Mesothelial cell of epicardium (in vitro differentiated cells): ENCODE measurements around the gene ZNF20. TPM values are rescaled to one million over a fixed set of nuclear protein-coding genes. Genes with fewer than 3 reads are reported as not detected.

Experiments used
- DNase-seq, 2 experiments: peaks; one replicate each; pipeline ENCODE4 v3.0.0; 2021; ENCODE audit warnings: low spot score in 2 of 2; ENCODE audit not compliant: unreplicated experiment in 2 of 2
- H3K27ac Mint-ChIP-seq: 2 replicates; pipeline ENCODE4 v1.8.0; 2021; ENCODE audit warnings: mixed read lengths
- H3K27me3 Mint-ChIP-seq: 2 replicates; pipeline ENCODE4 v1.8.0; 2021; ENCODE audit warnings: low read depth, mixed read lengths
- H3K36me3 Mint-ChIP-seq: 2 replicates; pipeline ENCODE4 v1.8.0; 2021; ENCODE audit warnings: mixed read lengths
- H3K4me1 Mint-ChIP-seq: 2 replicates; pipeline ENCODE4 v1.8.0; 2021; ENCODE audit warnings: mixed read lengths
- H3K4me3 Mint-ChIP-seq: 2 replicates; pipeline ENCODE4 v1.8.0; 2021; ENCODE audit warnings: mild to moderate bottlenecking, moderate library complexity, mixed read lengths
- H3K9me3 Mint-ChIP-seq: 2 replicates; pipeline ENCODE4 v1.8.0; 2021; ENCODE audit warnings: mixed read lengths
- CTCF ChIP-seq: fragments of 200-600 bp; sonication (generic); IDR thresholded peaks from one replicate; pipeline ENCODE4 v1.5.0; 2021; ENCODE audit warnings: antibody characterized with exemption; ENCODE audit not compliant: unreplicated experiment
- total RNA-seq: library from RNA; stranded (reverse); gene quantifications from 3 replicates; pipeline ENCODE4 v1.2.1, GENCODE V29; 2021

ZNF20 gene
- 8.7 to 11.1 TPM (median 10.6 TPM) in 3 replicates for total RNA-seq

GRCh38 chr19:12139885-12140544, at the start of gene ZNF20:
ZNF20 (minus strand) TSS chr19:12140350; CDS start chr19:12140182, 168 bp downstream.
- H3K4me3 Mint-ChIP-seq = peak within 1 kb of the TSS; percentile 98
- peak; percentile 95 to 97 for DNase-seq
- peak within 1 kb of the TSS; percentile 99 for H3K27ac Mint-ChIP-seq
- H3K4me1 Mint-ChIP-seq = peaks cover 24% of the 10 kb centered on the region
- peaks cover 13% of the 10 kb centered on the region for H3K9me3 Mint-ChIP-seq
- H3K36me3 Mint-ChIP-seq = peaks cover 39% of the 10 kb centered on the region
- no peak for TF ChIP-seq CTCF
- no peaks in the 10 kb centered on the region for H3K27me3 Mint-ChIP-seq

- H3K27ac Mint-ChIP-seq = no peak overlapping the region
- H3K4me3 Mint-ChIP-seq = no peak overlapping the region
- no peaks in the 10 kb centered on the region for H3K4me1 Mint-ChIP-seq
- peaks cover 73% of the 10 kb centered on the region for H3K9me3 Mint-ChIP-seq
- H3K36me3 Mint-ChIP-seq = peaks cover 84% of the 10 kb centered on the region
- no peaks in the 10 kb centered on the region for H3K27me3 Mint-ChIP-seq
- DNase-seq = no peak
- no peak for TF ChIP-seq CTCF
Observed at GRCh38 chr19:12187625-12188024, 47.5 kb upstream of the ZNF20 start.

- no peaks in the 10 kb centered on the region for H3K27me3 Mint-ChIP-seq
- no peak for TF ChIP-seq CTCF
- DNase-seq = no peak
- H3K36me3 Mint-ChIP-seq = peaks cover 68% of the 10 kb centered on the region
- peaks cover 42% of the 10 kb centered on the region for H3K9me3 Mint-ChIP-seq
- H3K4me1 Mint-ChIP-seq = no peaks in the 10 kb centered on the region
- H3K4me3 Mint-ChIP-seq = no peak overlapping the region
- H3K27ac Mint-ChIP-seq = no peak overlapping the region
Observed at GRCh38 chr19:12180377-12180776, 40.2 kb upstream of the ZNF20 start.

- Mint-ChIP-seq H3K4me1 (peaks cover 20% of the 10 kb centered on the region), H3K9me3 (no peaks in the 10 kb centered on the region), H3K36me3 (peaks cover 11% of the 10 kb centered on the region), H3K27me3 (no peaks in the 10 kb centered on the region), H3K4me3 (no peak overlapping the region), H3K27ac (peak overlapping the region; percentile 4)
- no peak for TF ChIP-seq CTCF
- no peak for DNase-seq
Observed at GRCh38 chr19:12166626-12167025, 26.5 kb upstream of the ZNF20 start.

GRCh38 chr19:12163826-12164225, 23.7 kb upstream of the ZNF20 start:
- Mint-ChIP-seq H3K4me1 (peaks cover 20% of the 10 kb centered on the region), H3K9me3 (no peaks in the 10 kb centered on the region), H3K27ac (peak overlapping the region; percentile 99), H3K36me3 (peaks cover 2% of the 10 kb centered on the region), H3K4me3 (peak overlapping the region; percentile 92), H3K27me3 (no peaks in the 10 kb centered on the region)
- no peak for DNase-seq
- no peak for TF ChIP-seq CTCF
